ENCODE results near the gene ADAMTS8. TPM values are rescaled to one million over a fixed set of nuclear protein-coding genes. Genes with fewer than 3 reads are reported as not detected.

The ADAMTS8 gene
- total and polyA plus RNA-seq, 9 of the 15 experiments (the other 6 are each of a cell fraction or from before 2014, with no cell fraction given): not detected

- no peaks in the 10 kb centered on the region for H3K79me2 ChIP-seq (ENCODE audit: control insufficient read depth, insufficient read depth, low read length)
- ChIA-PET CTCF (ENCODE audit: low intra/inter-chr PET ratio) (no interaction called here), POLR2A (interaction anchor here (1.1 to 1.9 kb wide), 2 partner anchors 13 kb away, joined by 3 to 8 read pairs; no protein-coding TSS in a partner anchor)
- no peak overlapping the region for H3K4me2 ChIP-seq (ENCODE audit: insufficient read depth, low read length)
- H2AFZ ChIP-seq (ENCODE audit: low read depth, low read length): no peak overlapping the region
- DNase-seq (ENCODE audit: extremely low read depth in 1 of 4, low spot score in 3 of 4): no peak
- H3K4me3 ChIP-seq: no peak overlapping the region
- H4K20me1 ChIP-seq (replicated peaks; ENCODE audit: control insufficient read depth, insufficient read depth, low read length): no peaks in the 10 kb centered on the region; the same call in 1 of the 2 replicates
- intact Hi-C loops (cut with micrococcal nuclease): no loop called here
- H3K9me3 ChIP-seq (replicated peaks; ENCODE audit: control insufficient read depth, insufficient read depth, low read depth, low read length): no peaks in the 10 kb centered on the region
- H3K9me1 ChIP-seq (ENCODE audit: control insufficient read depth, insufficient read depth, low read length): peaks cover 3% of the 10 kb centered on the region
- no TSS peak for BruUV-seq (replicated peaks)
- TF ChIP-seq ZNF280A (IDR thresholded peaks at IDR 0.05; ENCODE audit: low read depth, partially characterized antibody) (no peak), ZNF146 (CRISPR knock-in tag; IDR thresholded peaks at IDR 0.05; ENCODE audit: unreplicated experiment) (no peak), ZNF589 (CRISPR knock-in tag; IDR thresholded peaks at IDR 0.05; ENCODE audit: low read depth) (no peak)
- H3K27me3 ChIP-seq (ENCODE audit: control insufficient read depth in 2 of 2, insufficient read depth in 2 of 2, low read length in 2 of 2): peaks cover 25 to 65% of the 10 kb centered on the region in 2 experiments; a peak in 4 of 5 replicates
- no peak for ATAC-seq
- H3K9ac ChIP-seq (ENCODE audit: insufficient read depth in 1 of 2, low read depth in 2 of 2, low read length in 2 of 2): no peak overlapping the region
- H3K36me3 ChIP-seq (ENCODE audit: control insufficient read depth, insufficient read depth, low read length): no peaks in the 10 kb centered on the region
- H3K4me1 ChIP-seq (replicated peaks in 1 of 2; ENCODE audit: control insufficient read depth in 2 of 2, insufficient read depth in 2 of 2, low read length in 2 of 2): peaks cover 0 to 10% of the 10 kb centered on the region in 2 experiments; a peak in 1 of 5 replicates
- no peak for FAIRE-seq
- no peak overlapping the region for H3K27ac ChIP-seq (ENCODE audit: extremely low read depth, low read depth, low read length)
- in situ Hi-C loops (cut with MboI): no loop called here
- 2% methylated on average over 16 of the region's 16 CpGs for WGBS (ENCODE audit: insufficient coverage, low coverage, missing lambda C conversion rate)
These were observed 48.6 kb upstream of the ADAMTS8 start for GRCh38 chr11:130476922-130477491.
